PFSK-1 (cell line): Measurements from ENCODE around the gene IZUMO3. TPM values are rescaled to one million over a fixed set of nuclear protein-coding genes. Genes with fewer than 3 reads are reported as not detected.

Source experiments
- FOXP2 ChIP-seq: optimal IDR thresholded peaks from 2 replicates; pipeline ENCODE3; 2011; ENCODE audit warnings: borderline replicate concordance, control low read depth, inconsistent platforms; ENCODE audit not compliant: insufficient read depth; ENCODE audit errors: extremely low read length, extremely low read depth
- POLR2AphosphoS5 ChIP-seq: IDR thresholded peaks from 2 replicates; pipeline ENCODE4 v1.6.1; 2012; ENCODE audit warnings: low read depth, mild to moderate bottlenecking, control low read depth, low read length, moderate library complexity
- SIN3A ChIP-seq: IDR thresholded peaks from 2 replicates; pipeline ENCODE4 v1.6.1; 2012; ENCODE audit warnings: mild to moderate bottlenecking, low read length, moderate library complexity, borderline replicate concordance; ENCODE audit not compliant: insufficient read depth
- TAF1 ChIP-seq: IDR thresholded peaks from 2 replicates; pipeline ENCODE4 v1.6.1; 2012; ENCODE audit warnings: low read length, control low read depth, borderline replicate concordance; ENCODE audit not compliant: insufficient read depth
- polyA plus RNA-seq: library from polyadenylated mRNA; unstranded; fragments of >200 nt; gene quantifications from one replicate; pipeline ENCODE4 v1.2.1, GENCODE V29; 2012; ENCODE audit warnings: low read depth, missing spikeins; ENCODE audit not compliant: insufficient read length
- TF ChIP-seq, protein P1 (sequence below), 2 experiments: IDR thresholded peaks; 2 replicates each; pipeline versions ENCODE4 v1.6.1 to v1.8.0; 2011 to 2012; ENCODE audit warnings: low read depth in 2 of 2, low read length in 2 of 2, control low read depth in 1 of 2, inconsistent platforms in 1 of 2, mild to moderate bottlenecking in 1 of 2, moderate library complexity in 1 of 2; ENCODE audit not compliant: insufficient read depth in 1 of 2

IZUMO3 gene, protein sequence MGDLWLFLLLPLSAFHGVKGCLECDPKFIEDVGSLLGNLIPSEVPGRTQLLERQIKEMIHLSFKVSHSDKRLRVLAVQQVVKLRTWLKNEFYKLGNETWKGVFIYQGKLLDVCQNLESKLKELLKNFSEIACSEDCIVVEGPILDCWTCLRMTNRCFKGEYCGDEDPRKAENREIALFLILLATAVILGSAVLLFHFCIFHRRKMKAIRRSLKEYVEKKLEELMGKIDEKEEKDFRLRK
- not detected for polyA plus RNA-seq

DNA sequence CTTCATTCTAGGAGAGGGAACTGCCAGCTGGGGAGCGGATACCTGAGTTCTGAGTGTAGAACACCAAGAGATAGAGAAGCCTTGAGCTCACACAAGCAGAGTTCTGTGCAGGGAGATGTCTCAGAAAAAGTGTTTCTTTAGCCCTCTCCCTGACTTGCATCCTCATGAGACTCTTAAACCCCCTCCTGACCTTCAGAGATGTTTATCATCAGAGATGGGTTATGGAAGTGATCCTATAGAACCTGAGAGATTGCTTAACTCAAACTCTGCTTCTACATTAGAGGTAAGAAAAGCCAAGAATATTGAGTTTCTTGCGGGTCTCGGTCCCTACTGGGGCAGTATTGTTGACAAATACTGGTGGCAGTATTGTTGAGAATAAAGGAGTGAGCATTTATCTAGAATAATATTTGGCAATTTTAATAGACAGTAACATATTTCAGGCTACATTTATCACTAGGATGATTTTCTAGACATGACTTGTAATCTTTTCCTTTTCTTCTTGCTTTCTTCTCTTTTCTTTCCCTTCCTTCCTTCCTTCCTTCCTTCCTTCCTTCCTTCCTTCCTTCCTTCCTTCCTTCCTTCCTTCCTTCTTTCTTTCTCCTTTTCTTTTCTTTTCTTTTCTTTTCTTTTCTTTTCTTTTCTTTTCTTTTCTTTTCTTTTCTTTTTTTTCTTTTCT is at the start of gene IZUMO3:
Gene IZUMO3 (minus strand): TSS at position 51 of the 676 bp plus-strand sequence. CDS start 248 bp downstream, outside the sequence.
- TF ChIP-seq SIN3A (no peak), FOXP2 (no peak), POLR2AphosphoS5 (no peak), TAF1 (no peak)
- TF ChIP-seq, protein P1, sequence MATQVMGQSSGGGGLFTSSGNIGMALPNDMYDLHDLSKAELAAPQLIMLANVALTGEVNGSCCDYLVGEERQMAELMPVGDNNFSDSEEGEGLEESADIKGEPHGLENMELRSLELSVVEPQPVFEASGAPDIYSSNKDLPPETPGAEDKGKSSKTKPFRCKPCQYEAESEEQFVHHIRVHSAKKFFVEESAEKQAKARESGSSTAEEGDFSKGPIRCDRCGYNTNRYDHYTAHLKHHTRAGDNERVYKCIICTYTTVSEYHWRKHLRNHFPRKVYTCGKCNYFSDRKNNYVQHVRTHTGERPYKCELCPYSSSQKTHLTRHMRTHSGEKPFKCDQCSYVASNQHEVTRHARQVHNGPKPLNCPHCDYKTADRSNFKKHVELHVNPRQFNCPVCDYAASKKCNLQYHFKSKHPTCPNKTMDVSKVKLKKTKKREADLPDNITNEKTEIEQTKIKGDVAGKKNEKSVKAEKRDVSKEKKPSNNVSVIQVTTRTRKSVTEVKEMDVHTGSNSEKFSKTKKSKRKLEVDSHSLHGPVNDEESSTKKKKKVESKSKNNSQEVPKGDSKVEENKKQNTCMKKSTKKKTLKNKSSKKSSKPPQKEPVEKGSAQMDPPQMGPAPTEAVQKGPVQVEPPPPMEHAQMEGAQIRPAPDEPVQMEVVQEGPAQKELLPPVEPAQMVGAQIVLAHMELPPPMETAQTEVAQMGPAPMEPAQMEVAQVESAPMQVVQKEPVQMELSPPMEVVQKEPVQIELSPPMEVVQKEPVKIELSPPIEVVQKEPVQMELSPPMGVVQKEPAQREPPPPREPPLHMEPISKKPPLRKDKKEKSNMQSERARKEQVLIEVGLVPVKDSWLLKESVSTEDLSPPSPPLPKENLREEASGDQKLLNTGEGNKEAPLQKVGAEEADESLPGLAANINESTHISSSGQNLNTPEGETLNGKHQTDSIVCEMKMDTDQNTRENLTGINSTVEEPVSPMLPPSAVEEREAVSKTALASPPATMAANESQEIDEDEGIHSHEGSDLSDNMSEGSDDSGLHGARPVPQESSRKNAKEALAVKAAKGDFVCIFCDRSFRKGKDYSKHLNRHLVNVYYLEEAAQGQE (IDR thresholded peaks at IDR 0.05; ENCODE audit: insufficient read depth in 1 of 2, low read depth in 2 of 2, low read length in 2 of 2), result no peak

DNA sequence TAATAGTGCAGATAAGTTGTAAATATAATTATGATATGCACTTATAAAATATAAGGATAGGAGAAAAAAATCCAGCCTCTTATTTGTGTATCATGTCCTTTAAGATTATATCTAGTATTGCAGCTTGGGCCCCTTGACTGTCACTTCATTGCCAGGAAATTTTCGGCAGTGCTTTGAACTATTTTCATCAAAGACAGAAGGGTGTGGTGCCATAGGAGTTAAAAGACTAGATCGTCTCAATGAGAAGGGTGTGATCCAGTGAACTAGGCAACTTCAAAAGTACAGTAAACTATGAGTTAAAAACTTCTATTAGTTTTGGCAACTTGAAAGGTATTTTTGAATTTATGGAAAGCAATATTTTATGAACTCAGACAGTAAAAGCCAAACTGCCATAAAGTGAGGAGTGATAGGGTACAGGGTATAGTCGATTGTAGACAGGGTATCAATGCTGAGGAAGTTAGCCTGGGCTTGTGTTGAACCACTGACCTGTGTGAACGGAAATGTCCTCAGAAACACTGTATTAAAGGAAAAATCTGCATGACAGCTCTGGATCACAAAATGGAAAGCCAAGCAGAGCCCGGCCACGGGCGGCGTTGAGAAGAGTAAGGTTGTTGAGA is 48.6 kb upstream of the IZUMO3 start:
- TF ChIP-seq POLR2AphosphoS5 (no peak), SIN3A (no peak), FOXP2 (no peak), TAF1 (no peak)
- TF ChIP-seq, protein P1 (IDR thresholded peaks at IDR 0.05; ENCODE audit: insufficient read depth in 1 of 2, low read depth in 2 of 2, low read length in 2 of 2), result no peak

DNA sequence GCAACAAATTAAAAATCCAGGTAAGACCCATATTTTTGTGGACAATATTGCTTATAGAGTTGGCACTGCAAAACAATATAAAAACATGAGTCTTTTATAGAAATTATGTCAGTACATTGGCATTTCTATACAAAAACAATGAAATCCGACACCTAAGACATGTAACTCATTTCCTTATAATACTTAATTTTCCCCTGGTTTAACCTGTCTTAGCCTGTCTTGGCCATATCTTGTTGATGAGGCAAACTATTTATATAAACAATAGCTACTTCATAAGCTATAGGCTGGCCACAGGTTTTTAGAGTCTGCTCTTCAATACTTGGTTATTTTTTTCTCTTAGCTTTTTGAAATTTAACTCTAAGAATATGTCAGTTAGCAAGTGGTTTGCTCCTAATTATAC is 44.7 kb upstream of the IZUMO3 start:
- TF ChIP-seq TAF1 (no peak), SIN3A (no peak), FOXP2 (no peak), POLR2AphosphoS5 (no peak)
- TF ChIP-seq, protein P1 (IDR thresholded peaks at IDR 0.05; ENCODE audit: insufficient read depth in 1 of 2, low read depth in 2 of 2, low read length in 2 of 2), result no peak

DNA sequence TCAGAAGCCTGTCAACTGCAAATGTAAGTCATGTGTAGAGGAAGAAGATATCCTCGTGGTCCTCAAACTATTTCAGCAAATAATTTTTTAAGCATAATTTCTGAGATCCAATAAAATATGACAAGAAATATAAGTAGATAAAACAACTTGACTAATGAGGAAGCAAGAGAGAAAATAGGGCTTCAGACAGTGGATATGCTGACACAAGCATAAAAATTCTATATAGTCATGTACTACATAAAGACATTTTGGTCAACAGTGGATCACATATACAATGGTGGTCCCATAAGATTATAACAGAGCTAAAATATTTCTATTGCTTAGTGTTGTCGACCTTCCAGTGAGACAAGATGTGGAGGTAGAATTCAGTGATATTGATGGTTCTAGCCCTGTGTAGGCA is 42.2 kb upstream of the IZUMO3 start:
- TF ChIP-seq, protein P1 (IDR thresholded peaks at IDR 0.05; ENCODE audit: insufficient read depth in 1 of 2, low read depth in 2 of 2, low read length in 2 of 2), result no peak
- TF ChIP-seq POLR2AphosphoS5 (no peak), FOXP2 (no peak)
